ENCODE measurements around the gene GALM. TPM values are rescaled to one million over a fixed set of nuclear protein-coding genes. Genes with fewer than 3 reads are reported as not detected.

The GALM gene
- total and polyA plus RNA-seq, 2 of the 13 experiments (the other 11 are each of a cell fraction or from before 2014, with no cell fraction given), result 65.5 to 90.0 TPM

GRCh38 chr2:38720613-38721241, 54.8 kb downstream of the GALM start:
- FAIRE-seq, result no peak

More at GRCh38 chr2:38720613-38721241, 54.8 kb downstream of the GALM start:
- Histone ChIP-seq H2AFZ (ENCODE audit: low read length) (no peak overlapping the region), H3K4me3 (replicated peaks in 1 of 3; ENCODE audit: insufficient read depth in 1 of 3, low read depth in 2 of 3, low read length in 3 of 3) (no peak overlapping the region), H3K27me3 (ENCODE audit: control insufficient read depth in 1 of 2, insufficient read depth in 2 of 2, low read length in 2 of 2) (no peaks in the 10 kb centered on the region), H3K4me2 (ENCODE audit: low read depth, low read length) (no peak overlapping the region), H3K9ac (ENCODE audit: insufficient read depth, low read depth, low read length) (no peak overlapping the region), H3K9me3 (ENCODE audit: low read length) (no peaks in the 10 kb centered on the region), H3K36me3 (replicated peaks in 1 of 2; ENCODE audit: control insufficient read depth in 1 of 2, insufficient read depth in 2 of 2, low read length in 2 of 2) (peaks cover 7 to 38% of the 10 kb centered on the region in 2 experiments; a peak in 3 of 5 replicates), H3K27ac (ENCODE audit: extremely low read length, insufficient read depth, low read length) (no peak overlapping the region), H3K4me1 (ENCODE audit: insufficient read depth, low read length) (peaks cover 10% of the 10 kb centered on the region), H4K20me1 (ENCODE audit: insufficient read depth, low read length) (no peaks in the 10 kb centered on the region), H3K79me2 (ENCODE audit: insufficient read depth, low read length) (peaks cover 4% of the 10 kb centered on the region)
- no TSS peak for BruUV-seq (replicated peaks)
- DNase-seq (ENCODE audit: low spot score), result no peak
- intact Hi-C loops (cut with micrococcal nuclease; ENCODE audit: unreplicated experiment), result no loop called here
- in situ Hi-C loops (cut with HindIII; ENCODE audit: extremely low pct_ligation_motif_present, low pct_unique_long_range_greater_than_20kb), result loop anchor here (5.0 kb wide), 1 partner anchor 118 kb away; the partner anchor contains the start of gene HNRNPLL
- ChIA-PET CTCF (ENCODE audit: low intra/inter-chr PET ratio, low total read pairs) (no interaction called here), POLR2A (no interaction called here)
- 93% methylated on average over 4 of the region's 4 CpGs for WGBS (ENCODE audit: low lambda C conversion rate)
- TF ChIP-seq, protein P1, sequence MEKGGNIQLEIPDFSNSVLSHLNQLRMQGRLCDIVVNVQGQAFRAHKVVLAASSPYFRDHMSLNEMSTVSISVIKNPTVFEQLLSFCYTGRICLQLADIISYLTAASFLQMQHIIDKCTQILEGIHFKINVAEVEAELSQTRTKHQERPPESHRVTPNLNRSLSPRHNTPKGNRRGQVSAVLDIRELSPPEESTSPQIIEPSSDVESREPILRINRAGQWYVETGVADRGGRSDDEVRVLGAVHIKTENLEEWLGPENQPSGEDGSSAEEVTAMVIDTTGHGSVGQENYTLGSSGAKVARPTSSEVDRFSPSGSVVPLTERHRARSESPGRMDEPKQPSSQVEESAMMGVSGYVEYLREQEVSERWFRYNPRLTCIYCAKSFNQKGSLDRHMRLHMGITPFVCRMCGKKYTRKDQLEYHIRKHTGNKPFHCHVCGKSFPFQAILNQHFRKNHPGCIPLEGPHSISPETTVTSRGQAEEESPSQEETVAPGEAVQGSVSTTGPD (CRISPR knock-in tag; IDR thresholded peaks at IDR 0.05), result no peak
- TF ChIP-seq HIC2 (CRISPR knock-in tag; IDR thresholded peaks at IDR 0.05; ENCODE audit: low read depth) (no peak), SRSF1 (optimal IDR thresholded peaks at IDR 0.05; ENCODE audit: low read depth, low read length) (no peak), NCOR1 (IDR thresholded peaks at IDR 0.05; ENCODE audit: borderline replicate concordance, low read length) (no peak), ZSCAN12 (CRISPR knock-in tag; IDR thresholded peaks at IDR 0.05) (no peak), AGO2 (optimal IDR thresholded peaks at IDR 0.05; ENCODE audit: low read depth, low read length) (no peak)
- TF ChIP-seq, protein P2, sequence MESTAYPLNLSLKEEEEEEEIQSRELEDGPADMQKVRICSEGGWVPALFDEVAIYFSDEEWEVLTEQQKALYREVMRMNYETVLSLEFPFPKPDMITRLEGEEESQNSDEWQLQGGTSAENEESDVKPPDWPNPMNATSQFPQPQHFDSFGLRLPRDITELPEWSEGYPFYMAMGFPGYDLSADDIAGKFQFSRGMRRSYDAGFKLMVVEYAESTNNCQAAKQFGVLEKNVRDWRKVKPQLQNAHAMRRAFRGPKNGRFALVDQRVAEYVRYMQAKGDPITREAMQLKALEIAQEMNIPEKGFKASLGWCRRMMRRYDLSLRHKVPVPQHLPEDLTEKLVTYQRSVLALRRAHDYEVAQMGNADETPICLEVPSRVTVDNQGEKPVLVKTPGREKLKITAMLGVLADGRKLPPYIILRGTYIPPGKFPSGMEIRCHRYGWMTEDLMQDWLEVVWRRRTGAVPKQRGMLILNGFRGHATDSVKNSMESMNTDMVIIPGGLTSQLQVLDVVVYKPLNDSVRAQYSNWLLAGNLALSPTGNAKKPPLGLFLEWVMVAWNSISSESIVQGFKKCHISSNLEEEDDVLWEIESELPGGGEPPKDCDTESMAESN (CRISPR knock-in tag; conservative IDR thresholded peaks at IDR 0.05), result no peak
- ATAC-seq, result no peak

Measured in HepG2 (cell line).